HG03469 (cell line): ENCODE results near the gene NOS1AP.
"Not testable (repeated sequence)": the region's sequence is repeated elsewhere in the genome, so short reads cannot be mapped to it uniquely, and the experiment has no call there.

Source experiments
- ATAC-seq: cut with Tn5 transposase; IDR thresholded peaks from one replicate; pipeline ENCODE4 v1.9.1; 2021; ENCODE audit warnings: mild to moderate bottlenecking, moderate library complexity, moderate number of reproducible peaks; ENCODE audit not compliant: unreplicated experiment

NOS1AP gene

DNA sequence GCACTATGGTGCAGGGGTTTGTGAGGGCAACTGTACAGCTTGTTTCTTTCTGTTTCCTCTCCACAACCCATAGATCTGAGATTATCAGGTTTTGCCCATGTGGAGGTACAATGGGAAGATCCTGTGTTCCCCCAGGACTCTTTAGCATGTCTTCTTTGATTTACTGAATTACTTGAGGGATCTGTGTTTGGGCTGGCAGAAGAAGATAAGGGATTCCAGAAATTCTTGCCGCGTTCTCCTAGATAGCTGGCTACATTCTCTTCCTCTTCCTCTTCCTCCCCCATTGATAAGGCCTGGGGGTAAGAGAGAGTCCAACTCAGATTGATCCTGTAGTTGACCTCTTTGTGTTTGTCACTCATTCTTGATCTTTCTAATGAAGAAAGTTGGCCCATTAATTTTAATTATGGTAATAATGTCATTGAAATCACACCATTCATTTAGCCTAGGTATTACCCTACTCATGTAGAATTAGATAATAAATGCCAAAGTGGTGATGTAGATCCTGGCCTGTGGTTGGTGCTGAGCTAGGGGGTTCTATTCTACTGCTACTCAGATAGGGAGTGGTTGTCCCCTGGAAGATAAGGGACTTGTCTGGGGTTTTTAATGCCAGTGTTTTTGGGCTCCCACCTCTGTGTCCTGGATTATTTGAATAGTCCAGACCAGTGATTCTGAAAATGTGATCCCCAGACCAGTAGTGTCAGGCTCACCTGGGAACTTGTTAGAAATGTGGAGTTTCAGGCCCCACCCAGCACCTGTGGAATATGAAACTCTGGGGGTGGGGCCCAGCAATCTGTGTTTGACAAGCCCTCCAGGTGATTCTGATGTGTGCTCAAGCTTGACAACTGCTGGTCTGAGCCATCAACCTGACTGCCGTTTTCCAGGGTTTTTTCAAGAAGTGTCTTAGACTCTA is 122.2 kb downstream of the NOS1AP start:
- no peak for ATAC-seq

DNA sequence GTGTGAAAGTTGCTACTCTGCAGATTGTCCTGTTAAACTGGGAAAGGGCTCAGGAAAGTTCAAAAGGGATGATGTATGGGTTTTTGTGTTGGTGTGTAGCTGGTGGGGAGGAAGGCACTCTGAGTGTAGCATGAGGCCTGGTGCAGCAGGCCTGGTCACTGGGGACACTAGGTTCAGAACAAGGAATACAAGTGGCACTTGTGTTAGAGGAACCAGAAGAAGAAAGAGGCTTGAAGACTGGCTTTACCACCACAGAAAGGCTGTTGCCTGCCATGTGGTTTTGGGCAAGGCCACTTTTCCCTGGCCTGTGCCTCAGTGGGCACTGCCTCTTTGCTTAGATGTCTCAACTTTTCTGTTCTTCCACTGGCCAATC is 122.8 kb downstream of the NOS1AP start:
- ATAC-seq, result no peak

GRCh38 chr1:162192763-162193162 is 123.3 kb downstream of the NOS1AP start:
- no peak for ATAC-seq

DNA sequence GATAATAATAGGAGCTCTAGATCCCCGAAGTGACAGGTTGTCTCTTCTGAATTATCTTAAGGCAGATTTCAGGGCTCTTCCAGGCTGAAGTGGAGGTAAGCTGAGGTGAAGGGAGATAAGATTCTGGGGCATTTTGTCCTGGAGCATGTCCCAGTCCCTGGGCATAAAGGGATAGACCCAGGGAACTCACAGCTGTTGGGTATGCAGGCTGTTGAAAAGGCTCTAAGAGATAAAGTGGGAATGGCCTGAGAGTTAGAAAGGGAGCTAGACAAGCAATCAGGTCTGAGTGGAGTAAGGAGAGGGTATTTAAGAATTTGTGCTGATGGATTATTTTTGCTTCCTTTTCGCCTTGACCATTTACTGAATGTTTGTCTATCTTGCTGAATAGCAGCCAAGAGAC is 123.7 kb downstream of the NOS1AP start:
- ATAC-seq, result no peak

GRCh38 chr1:162193815-162194214 is 124.3 kb downstream of the NOS1AP start:
- no peak for ATAC-seq

GRCh38 chr1:162195567-162195966 is 126.1 kb downstream of the NOS1AP start:
- ATAC-seq, result no peak

DNA sequence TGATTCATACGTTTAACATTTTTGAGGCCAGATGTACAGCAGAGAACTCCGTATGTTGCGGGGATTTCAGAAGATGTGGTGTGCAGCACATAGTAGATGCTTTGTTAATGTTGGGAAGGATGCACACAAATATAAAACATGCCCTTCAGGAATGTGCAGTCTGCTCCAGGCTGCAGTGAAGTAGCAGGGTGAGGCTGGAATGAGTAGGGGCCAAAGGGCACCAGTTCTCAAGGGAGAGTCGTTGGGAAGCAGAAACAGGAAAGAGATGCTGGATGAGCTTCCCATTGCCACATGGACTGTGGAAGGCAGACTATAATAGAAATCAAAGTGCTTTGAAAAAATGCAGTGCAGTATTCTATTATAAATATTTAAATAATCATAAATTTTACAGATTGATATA is 126.9 kb downstream of the NOS1AP start:
- ATAC-seq, result no peak

DNA sequence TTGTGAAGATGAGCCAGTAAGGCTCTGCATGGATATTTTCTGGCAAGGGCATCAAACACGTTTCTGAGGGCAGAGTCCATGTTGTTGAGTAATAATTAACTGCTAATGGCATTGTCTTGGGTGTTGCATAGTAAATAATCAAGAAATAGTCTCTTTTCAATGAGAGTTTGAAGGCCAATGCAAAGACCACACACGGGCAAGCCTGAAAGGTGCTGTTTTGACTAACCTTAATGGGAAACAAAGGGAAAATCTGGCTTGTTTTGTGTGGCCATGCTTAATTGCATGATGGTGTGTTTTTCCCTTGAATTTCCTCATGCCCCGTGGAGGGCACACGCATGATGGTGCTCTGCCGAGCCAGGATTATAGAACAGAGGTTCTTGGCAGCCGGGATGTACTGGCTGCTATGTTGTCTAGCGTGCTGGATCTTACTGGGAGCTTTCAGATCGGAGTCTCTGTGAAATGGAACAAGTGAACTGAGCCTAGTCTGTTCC is 127.6 kb downstream of the NOS1AP start:
- no peak for ATAC-seq

- no peak for ATAC-seq
Observed at GRCh38 chr1:162197615-162198421, 128.3 kb downstream of the NOS1AP start.

DNA sequence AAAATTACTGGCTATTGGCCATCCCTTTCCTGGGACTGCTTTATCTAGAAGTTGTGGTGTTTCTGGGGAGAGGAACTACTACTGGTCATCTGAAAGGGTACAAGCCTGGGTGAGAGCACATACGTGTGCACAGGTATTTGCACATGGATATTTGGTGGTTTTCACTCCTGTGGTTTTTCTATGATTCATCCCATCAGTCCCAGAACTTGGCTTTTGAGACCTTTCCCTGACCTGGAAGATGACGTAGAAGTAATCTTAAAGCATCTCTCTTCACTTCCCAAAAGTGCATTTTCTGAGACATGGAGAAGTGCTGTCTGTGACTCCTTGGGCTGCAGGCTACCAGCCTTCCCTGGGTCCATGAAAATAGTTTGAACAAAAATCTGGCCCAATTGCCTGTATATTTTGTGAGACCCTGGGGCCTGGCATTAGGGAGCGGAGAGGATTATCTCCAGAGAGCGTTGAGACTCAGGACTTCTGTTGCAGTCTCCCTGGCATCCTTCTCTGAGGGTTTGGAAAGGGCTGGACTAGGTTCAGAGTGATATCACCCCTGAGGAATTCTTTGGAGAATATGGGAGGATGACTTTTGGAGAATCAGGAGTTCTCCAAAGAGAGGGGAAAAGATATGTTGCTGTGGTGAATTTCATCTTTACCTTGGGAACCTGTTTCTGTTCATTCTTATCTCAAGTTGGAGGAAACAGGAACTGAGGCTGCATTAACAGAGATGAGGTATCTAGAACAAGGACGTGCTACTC is 130.8 kb downstream of the NOS1AP start:
- ATAC-seq, result no peak

DNA sequence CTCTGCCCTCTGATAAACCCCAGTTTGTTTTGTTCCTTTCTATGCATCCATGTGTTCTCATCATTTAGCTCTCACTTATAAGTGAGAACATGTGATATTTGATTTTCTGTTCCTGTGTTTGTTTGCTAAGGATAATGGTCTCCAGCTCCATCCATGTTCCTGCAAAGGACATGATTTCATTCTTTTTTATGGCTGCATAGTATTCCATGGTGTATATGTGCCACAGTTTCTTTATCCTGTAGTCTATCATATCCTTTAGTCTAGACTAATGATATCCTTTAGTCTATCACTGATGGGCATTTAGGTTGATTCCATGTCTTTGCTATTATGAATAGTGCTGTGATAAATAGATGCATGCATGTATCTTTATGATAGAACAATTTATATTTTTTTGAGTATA is 131.6 kb downstream of the NOS1AP start:
- ATAC-seq, result not testable (repeated sequence)

GRCh38 chr1:162204129-162204822 is 134.8 kb downstream of the NOS1AP start:
- no peak for ATAC-seq

DNA sequence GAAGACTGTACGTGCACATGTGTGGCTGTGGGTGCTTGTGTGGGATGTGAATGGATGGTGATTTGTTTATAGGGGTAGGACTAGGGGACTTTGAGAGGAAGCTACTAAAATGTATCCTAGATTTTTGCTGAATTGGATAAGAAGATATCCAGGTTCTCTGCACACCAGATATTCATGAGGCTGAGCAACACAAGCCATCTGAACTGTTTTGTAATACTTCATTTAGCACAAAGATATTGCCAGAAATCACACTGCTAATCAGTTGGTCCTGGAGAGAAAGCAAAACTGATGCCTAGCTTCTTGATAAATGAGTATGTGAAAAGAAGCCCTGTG is 135.3 kb downstream of the NOS1AP start:
- ATAC-seq, result no peak

GRCh38 chr1:162206300-162206699 is 136.8 kb downstream of the NOS1AP start:
- ATAC-seq, result no peak

DNA sequence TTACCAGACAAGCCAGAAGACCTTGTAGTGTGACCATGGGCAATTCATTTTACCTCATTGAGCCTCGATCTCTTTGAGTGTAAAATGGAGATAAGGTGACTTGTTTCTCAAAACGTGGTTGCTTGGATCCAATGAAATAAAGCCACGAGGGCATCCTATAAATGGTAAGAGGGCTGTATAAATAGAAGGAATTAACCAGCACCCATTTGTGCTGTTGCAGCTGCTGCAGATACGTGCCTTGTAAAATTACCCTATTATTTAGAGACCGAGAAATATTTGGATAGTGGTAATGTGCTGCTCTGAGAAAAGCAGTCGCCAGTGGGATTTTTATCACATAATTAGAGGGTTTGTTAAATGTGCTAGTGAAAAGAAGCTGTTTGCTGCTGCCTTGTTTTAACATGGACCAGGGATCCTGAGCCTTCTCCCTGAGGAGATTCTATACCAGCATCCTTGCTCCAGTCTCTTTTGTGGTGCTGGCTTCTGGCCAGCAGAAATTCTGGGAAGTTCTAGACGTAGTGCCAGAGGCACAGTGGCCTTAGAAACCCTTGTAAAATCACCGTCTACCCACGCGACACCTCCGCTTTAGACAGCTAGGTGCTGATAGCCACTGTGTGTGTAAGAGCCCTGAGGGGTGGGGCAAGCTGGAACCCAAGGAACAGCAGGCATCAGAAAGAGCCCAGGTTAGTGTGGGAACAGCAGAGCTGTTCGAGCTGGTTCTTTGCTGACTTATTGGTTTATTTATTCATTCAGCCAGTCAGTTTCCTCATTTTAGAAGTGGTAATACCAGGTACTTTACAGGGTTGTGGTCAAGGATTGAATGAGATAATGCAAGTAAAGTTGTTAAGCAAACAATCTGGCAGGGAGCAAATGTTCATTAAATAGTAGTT is 137.5 kb downstream of the NOS1AP start:
- ATAC-seq, result no peak

DNA sequence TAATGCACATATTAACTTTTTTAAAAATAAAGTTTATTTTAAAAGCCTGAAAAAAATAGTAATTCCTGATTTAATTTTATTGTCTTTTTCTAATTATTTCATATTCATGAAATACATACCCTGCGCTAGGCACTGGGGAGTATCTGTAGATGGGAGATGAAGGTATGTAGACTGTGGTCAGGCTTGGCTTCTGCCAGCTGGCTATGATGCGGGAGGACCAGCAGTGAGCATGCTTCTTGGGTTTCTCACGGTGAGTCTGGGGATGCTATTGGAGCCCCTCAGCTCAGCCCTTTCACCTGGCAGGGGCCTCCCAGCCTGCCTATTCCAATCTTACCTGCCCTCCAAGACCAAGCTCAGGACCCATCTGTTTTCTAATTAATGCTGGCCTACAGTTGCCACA is 138.4 kb downstream of the NOS1AP start:
- ATAC-seq, result no peak

DNA sequence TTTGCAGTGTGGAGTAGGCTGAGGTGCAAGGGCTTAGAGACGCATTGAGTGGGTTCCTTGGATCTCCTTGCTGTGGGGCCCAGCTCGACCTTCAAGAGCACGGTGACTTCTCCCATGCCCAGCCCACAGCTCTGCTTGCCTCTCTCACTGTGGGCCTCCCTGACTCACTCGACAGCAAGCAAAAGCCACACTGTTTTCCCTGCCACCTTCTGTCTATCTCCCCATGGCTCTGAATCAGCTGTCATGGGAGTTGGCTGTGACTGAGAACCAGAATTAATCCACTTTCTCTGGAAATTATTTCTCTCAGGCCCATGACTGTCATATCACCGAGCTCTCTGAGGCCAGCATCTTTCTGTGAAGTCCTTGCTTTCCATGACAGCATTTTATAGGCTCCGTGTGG is 140.7 kb downstream of the NOS1AP start:
- ATAC-seq, result no peak

- ATAC-seq, result no peak
Observed at GRCh38 chr1:162212713-162213112, 143.2 kb downstream of the NOS1AP start.

- no peak for ATAC-seq
Observed at GRCh38 chr1:162213281-162213912, 143.9 kb downstream of the NOS1AP start.
